Measurements from ENCODE around the gene GDI1.

The GDI1 gene

GRCh38 chrX:154473683-154474082 is 36.7 kb downstream of the GDI1 start:
- no peaks in the 10 kb centered on the region for H3K36me3 Mint-ChIP-seq
- no peak overlapping the region for H3K4me3 Mint-ChIP-seq
- H3K27ac Mint-ChIP-seq = peak overlapping the region; percentile 72
- no peaks in the 10 kb centered on the region for H3K27me3 Mint-ChIP-seq
- H3K9me3 Mint-ChIP-seq = no peaks in the 10 kb centered on the region
- peaks cover 21% of the 10 kb centered on the region for H3K4me1 Mint-ChIP-seq

- no peaks in the 10 kb centered on the region for H3K27me3 Mint-ChIP-seq
- H3K9me3 Mint-ChIP-seq = no peaks in the 10 kb centered on the region
- peaks cover 25% of the 10 kb centered on the region for H3K4me1 Mint-ChIP-seq
- peak overlapping the region; percentile 15 for H3K4me3 Mint-ChIP-seq
- no peaks in the 10 kb centered on the region for H3K36me3 Mint-ChIP-seq
- no peak overlapping the region for H3K27ac Mint-ChIP-seq
Measured at GRCh38 chrX:154476821-154477220, 39.9 kb downstream of the GDI1 start.

- no peaks in the 10 kb centered on the region for H3K27me3 Mint-ChIP-seq
- H3K9me3 Mint-ChIP-seq = no peaks in the 10 kb centered on the region
- peaks cover 29% of the 10 kb centered on the region for H3K4me1 Mint-ChIP-seq
- H3K4me3 Mint-ChIP-seq = peak overlapping the region; percentile 84
- H3K36me3 Mint-ChIP-seq = no peaks in the 10 kb centered on the region
- peak overlapping the region; percentile 35 for H3K27ac Mint-ChIP-seq
Measured at GRCh38 chrX:154477891-154478477, 41.0 kb downstream of the GDI1 start.

GRCh38 chrX:154478728-154479622 is 42.0 kb downstream of the GDI1 start, which contains the start of gene LAGE3:
TSS of gene LAGE3 (minus strand) at chrX:154479281. CDS start at chrX:154478915, 366 bp downstream.
- Mint-ChIP-seq H3K36me3 (no peaks in the 10 kb centered on the region), H3K9me3 (no peaks in the 10 kb centered on the region), H3K4me3 (peak within 1 kb of the TSS; percentile 84), H3K27ac (peak within 1 kb of the TSS; percentile 85), H3K4me1 (peaks cover 29% of the 10 kb centered on the region), H3K27me3 (no peaks in the 10 kb centered on the region)

- Mint-ChIP-seq H3K27me3 (no peaks in the 10 kb centered on the region), H3K4me3 (no peak overlapping the region), H3K4me1 (peaks cover 25% of the 10 kb centered on the region), H3K9me3 (no peaks in the 10 kb centered on the region), H3K27ac (peak overlapping the region; percentile 38), H3K36me3 (no peaks in the 10 kb centered on the region)
Measured at GRCh38 chrX:154481195-154481594, 44.2 kb downstream of the GDI1 start.

GRCh38 chrX:154481911-154482601 is 45.1 kb downstream of the GDI1 start:
- Mint-ChIP-seq H3K27ac (no peak overlapping the region), H3K4me1 (peaks cover 16% of the 10 kb centered on the region), H3K36me3 (no peaks in the 10 kb centered on the region), H3K9me3 (no peaks in the 10 kb centered on the region), H3K4me3 (peak overlapping the region; percentile 15), H3K27me3 (no peaks in the 10 kb centered on the region)

GRCh38 chrX:154482786-154483185 is 45.8 kb downstream of the GDI1 start:
- Mint-ChIP-seq H3K36me3 (no peaks in the 10 kb centered on the region), H3K27me3 (no peaks in the 10 kb centered on the region), H3K4me3 (no peak overlapping the region), H3K4me1 (peaks cover 11% of the 10 kb centered on the region), H3K27ac (no peak overlapping the region), H3K9me3 (no peaks in the 10 kb centered on the region)

GRCh38 chrX:154483325-154483724 is 46.4 kb downstream of the GDI1 start:
- Mint-ChIP-seq H3K4me1 (peaks cover 16% of the 10 kb centered on the region), H3K27ac (no peak overlapping the region), H3K9me3 (no peaks in the 10 kb centered on the region), H3K4me3 (no peak overlapping the region), H3K27me3 (no peaks in the 10 kb centered on the region), H3K36me3 (no peaks in the 10 kb centered on the region)

GRCh38 chrX:154484255-154485149 is 47.5 kb downstream of the GDI1 start:
- H3K27me3 Mint-ChIP-seq = no peaks in the 10 kb centered on the region
- H3K9me3 Mint-ChIP-seq = no peaks in the 10 kb centered on the region
- peaks cover 22% of the 10 kb centered on the region for H3K4me1 Mint-ChIP-seq
- peak overlapping the region; percentile 59 for H3K4me3 Mint-ChIP-seq
- no peak overlapping the region for H3K27ac Mint-ChIP-seq
- no peaks in the 10 kb centered on the region for H3K36me3 Mint-ChIP-seq

GRCh38 chrX:154485150-154486051 is 48.4 kb downstream of the GDI1 start:
- Mint-ChIP-seq H3K4me1 (peaks cover 25% of the 10 kb centered on the region), H3K4me3 (peak overlapping the region; percentile 73), H3K36me3 (no peaks in the 10 kb centered on the region), H3K27ac (no peak overlapping the region), H3K9me3 (no peaks in the 10 kb centered on the region), H3K27me3 (no peaks in the 10 kb centered on the region)

GRCh38 chrX:154486052-154486395 is 49.1 kb downstream of the GDI1 start:
- no peaks in the 10 kb centered on the region for H3K9me3 Mint-ChIP-seq
- H3K27me3 Mint-ChIP-seq = no peaks in the 10 kb centered on the region
- no peak overlapping the region for H3K27ac Mint-ChIP-seq
- H3K4me1 Mint-ChIP-seq = peaks cover 25% of the 10 kb centered on the region
- no peaks in the 10 kb centered on the region for H3K36me3 Mint-ChIP-seq
- no peak overlapping the region for H3K4me3 Mint-ChIP-seq

- H3K4me3 Mint-ChIP-seq = peak within 1 kb of the TSS; percentile 73
- no peaks in the 10 kb centered on the region for H3K27me3 Mint-ChIP-seq
- H3K27ac Mint-ChIP-seq = peak within 1 kb of the TSS; percentile 12
- no peaks in the 10 kb centered on the region for H3K36me3 Mint-ChIP-seq
- no peaks in the 10 kb centered on the region for H3K9me3 Mint-ChIP-seq
- H3K4me1 Mint-ChIP-seq = peaks cover 25% of the 10 kb centered on the region
Measured at GRCh38 chrX:154486396-154487207, 49.6 kb downstream of the GDI1 start, which contains the start of gene UBL4A. TSS of gene UBL4A (minus strand) at chrX:154486615. CDS start at chrX:154486584, 31 bp downstream.

- Mint-ChIP-seq H3K4me1 (peaks cover 20% of the 10 kb centered on the region), H3K27me3 (no peaks in the 10 kb centered on the region), H3K27ac (peak overlapping the region; percentile 35), H3K36me3 (no peaks in the 10 kb centered on the region), H3K9me3 (no peaks in the 10 kb centered on the region), H3K4me3 (peak overlapping the region; percentile 39)
Measured at GRCh38 chrX:154487518-154488290, 50.8 kb downstream of the GDI1 start.

All from activated naive CD4-positive, alpha-beta T cell treated with anti-CD3 and anti-CD28 coated beads, Interleukin-2, amount 50 U/mL, for 24 hours (primary cell).